ENCODE data around the gene MAP7D1.
A peak's percentile ranks its signal among the peaks of the same experiment; 100 is the strongest.
"Not testable (repeated sequence)": the region's sequence is repeated elsewhere in the genome, so short reads cannot be mapped to it uniquely, and the experiment has no call there.

The MAP7D1 gene

DNA sequence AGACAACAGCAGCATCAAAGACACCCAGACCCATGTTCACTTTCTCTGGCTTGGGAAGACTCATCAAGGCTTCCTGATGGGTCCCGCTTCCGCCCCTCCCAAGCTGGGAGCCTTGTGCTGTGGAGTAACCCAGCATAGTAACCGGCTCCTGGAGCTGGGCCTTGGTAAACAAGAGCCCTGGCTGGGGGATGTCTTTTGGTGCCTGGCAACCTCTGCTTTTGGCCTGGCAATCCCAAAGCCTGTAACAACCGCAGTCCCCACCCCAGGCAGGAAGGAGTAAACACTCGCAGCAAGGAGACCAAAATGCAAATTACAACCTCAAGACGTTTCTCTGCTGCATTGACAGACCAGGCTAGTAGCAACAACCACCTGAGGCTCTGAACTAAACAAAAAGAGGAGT is 51.4 kb downstream of the MAP7D1 start:
- no peak for DNase-seq

DNA sequence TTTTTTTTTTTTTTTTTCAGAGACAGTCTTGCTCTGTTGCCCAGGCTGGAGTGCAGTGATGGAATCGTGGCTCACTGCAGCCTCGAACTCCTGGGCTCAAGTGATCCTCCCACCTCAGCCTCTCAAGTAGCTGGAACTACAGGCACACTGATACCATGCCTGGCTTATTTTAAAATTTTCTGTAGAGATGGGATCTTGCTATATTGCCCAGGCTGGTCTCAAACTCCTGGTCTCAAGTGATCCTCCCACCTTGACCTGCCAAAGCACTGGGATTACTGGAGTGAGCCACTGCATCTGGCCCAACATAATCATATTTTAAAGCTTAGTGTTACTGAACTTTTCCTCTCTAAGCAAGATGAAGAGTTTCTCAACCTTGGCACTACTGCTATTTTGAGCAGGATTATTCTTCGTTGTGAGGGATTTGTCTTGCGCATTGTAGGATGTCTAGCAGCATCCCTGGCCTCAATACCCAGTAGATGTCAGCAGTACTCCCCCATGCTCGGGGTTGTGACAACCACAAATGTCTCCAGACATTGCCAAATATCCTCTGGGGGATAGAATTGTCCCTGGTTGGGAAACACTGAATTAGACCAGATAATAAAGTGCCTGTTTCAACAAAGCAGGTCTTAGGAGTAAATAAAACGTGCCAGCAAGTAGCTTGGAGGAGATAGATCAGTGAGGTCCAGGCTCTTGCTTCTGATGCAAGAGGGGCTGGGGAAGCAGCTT is 53.2 kb downstream of the MAP7D1 start:
- DNase-seq: no peak

DNA sequence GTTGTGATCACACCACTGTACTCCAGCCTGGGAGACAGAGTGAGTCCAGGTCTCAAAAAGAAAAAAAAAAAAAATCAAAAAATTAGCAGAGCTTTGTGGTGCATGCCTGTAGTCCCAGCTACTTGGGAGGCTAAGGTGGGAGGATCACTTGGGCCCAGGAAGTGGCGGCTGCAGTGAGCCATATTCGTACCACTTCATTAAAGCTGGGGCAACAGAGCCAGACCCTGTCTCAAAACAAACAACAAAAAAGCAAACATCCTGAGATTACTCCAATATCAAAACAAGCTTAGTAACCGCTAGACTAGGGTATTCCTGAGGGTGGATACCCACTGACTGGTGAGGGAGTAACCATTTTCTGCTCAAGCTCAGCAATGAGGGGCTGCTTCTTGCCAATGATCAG is 55.3 kb downstream of the MAP7D1 start:
- DNase-seq: no peak

GRCh38 chr1:36211841-36212240 is 55.9 kb downstream of the MAP7D1 start:
- no peak for DNase-seq

GRCh38 chr1:36212782-36213181 is 56.8 kb downstream of the MAP7D1 start:
- no peak for DNase-seq

GRCh38 chr1:36217670-36218069 is 61.7 kb downstream of the MAP7D1 start:
- DNase-seq: no peak

- not testable (repeated sequence) for DNase-seq
Observed at GRCh38 chr1:36221901-36222300, 65.9 kb downstream of the MAP7D1 start.

- DNase-seq: no peak
Observed at GRCh38 chr1:36222481-36223380, 66.8 kb downstream of the MAP7D1 start.

DNA sequence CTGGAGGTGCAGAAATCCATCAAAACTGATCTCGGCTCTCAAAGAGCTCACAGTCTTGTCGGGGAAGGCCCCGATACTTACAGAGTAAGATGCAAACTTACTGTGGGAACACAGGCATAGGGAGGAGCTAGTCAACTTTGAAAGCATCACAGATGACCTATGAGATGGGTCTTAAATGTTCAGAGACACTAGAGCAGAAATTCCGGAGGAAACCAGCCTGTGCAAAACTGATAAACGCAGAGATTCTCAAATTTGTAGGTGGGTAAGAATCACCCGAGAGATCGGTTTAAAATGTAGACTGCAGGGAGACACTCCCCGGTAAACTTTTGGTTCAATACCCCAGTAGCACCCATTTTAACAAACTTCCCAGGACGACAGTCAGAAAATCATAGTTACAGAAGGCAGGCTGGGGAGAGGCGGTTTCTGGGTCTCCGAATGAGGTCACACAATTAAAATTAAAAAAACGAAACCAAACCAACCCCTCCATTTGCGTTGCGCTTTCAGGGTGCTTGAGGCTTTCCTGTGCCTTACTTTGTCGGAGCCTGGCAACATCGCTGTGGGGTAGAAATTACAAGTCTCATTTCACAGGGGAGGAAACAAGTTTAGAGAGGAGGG is 67.5 kb downstream of the MAP7D1 start:
- DNase-seq: peak; percentile 81

DNA sequence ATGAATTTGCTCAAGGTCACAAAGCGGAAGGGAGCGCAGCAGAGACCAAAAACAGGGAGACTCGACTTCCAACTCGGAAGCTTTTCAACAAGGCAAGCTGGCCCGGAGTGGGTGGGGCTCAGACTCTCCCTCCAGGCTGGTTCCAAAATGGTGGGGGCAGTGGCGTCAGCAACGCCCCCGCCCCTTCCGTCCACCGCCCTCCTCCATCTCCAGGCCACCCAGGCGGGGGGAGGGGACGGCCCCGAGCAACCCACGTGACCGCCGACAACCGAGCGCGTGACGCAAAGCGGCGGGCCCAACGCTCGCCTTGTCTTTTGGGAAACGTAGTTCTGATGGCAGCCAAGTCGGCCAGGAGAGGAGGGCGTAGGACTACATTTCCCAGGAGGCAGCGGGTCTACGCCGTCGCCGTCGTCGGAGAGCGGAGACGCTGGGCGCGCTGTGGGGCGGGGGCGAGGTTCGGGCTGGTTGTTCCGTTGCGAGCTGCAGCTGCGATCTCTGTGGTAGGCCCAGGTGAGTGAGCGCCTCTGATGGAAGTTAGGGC is 68.1 kb downstream of the MAP7D1 start, which contains the start of gene THRAP3:
Gene THRAP3 (plus strand): TSS at position 448 of the 541 bp plus-strand sequence. CDS start 58,121 bp downstream, outside the sequence.
- peak; percentile 100 for DNase-seq

DNA sequence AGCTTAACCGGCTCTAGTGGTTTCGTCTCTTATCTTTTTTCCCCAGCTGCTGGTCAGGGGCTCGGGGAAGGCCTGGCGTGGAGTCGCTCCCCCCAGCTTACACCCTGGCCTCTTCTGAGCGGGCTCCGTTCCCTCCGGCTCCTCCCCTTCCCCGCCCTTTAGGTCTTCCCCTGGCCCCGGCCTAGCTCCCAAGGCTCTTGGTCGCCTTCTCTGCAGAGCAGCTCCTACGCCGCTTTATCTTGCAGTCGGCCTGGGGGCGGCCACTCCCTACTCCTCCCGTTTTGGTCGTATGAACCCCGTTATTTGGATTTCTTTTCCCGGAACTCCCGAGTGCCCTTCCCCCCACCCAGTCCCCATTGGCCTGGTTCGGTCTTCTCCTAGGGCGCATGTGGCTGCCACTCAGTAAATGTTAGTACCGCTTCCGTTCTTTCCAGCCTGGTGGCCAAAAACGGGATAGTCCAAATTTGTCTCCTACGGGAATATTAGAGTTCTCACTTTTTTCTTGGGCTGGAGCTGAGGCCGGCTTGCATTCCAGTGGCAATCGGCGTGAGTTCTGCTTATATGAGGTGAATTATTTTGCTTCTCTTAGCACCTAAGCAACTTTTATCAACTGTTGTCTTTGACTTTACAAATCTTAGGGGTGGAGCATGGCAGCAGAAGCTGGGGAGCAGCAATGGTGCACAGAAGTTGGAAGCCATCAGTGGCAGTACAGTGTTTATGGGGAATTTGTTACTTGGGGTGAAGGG is 68.8 kb downstream of the MAP7D1 start:
- no peak for DNase-seq

DNA sequence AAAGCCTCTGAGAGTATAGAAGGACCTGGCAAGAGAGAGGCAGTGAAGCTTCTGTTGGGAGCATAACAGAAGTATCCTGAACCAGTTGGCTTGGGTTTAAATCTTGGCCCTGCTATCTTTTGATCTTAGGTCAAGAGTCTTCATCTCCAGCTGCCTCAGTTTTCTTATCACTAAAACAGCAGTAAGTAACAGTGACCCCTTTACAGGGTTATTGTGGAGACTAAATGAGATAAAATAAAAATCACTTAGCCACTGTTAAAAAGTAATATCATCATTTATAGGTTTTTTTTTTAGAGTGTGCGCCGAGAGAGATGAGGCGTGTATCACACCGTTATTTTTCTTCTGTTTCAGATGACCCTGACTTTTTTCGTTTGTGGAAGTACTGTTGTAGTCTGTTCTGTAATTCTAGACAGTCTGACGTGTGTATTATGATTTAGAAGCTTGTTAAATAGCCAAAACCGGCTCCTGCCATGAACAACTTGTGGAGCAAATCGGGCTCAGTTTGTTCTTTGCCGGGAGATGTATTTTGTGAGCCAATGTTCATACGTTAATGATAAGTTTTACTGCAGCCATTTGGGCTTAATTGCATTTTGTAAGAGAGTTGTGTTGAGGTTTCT is 69.4 kb downstream of the MAP7D1 start:
- no peak for DNase-seq

GRCh38 chr1:36230279-36230678 is 74.3 kb downstream of the MAP7D1 start:
- not testable (repeated sequence) for DNase-seq

Measured in CD4-positive, alpha-beta T cell treated with Interleukin-17A for 1 hour (primary cell).